HG03442 (cell line): ENCODE results near the gene ADAMTS3.
"Not testable (repeated sequence)": the region's sequence is repeated elsewhere in the genome, so short reads cannot be mapped to it uniquely, and the experiment has no call there.

Source experiments
- ATAC-seq: cut with Tn5 transposase; IDR thresholded peaks from one replicate; pipeline ENCODE4 v1.9.1; 2021; ENCODE audit warnings: mild to moderate bottlenecking, moderate library complexity; ENCODE audit not compliant: unreplicated experiment

The ADAMTS3 gene

DNA sequence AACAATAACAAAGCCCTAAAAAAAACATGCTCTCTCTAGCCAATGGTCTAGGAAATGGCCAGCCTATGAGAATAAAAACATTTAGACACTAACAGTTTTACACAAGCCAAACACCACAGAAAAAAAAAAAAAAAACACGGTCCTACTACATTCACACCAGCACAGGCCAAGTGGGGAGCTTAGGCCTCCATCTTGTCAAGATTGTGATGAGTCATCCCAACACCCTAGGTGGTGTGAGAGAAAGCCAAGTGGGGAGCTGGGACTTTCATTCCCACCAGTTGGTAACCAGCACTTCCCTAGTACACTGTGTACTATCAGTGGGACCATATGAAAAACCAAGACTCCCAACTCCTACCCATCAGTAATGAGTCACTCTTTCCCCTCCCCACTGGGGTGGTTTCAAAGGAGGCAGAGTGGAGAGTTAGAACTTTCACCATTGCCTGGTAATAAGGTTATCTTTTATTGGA lies 95.6 kb downstream of the ADAMTS3 start:
- ATAC-seq: no peak

DNA sequence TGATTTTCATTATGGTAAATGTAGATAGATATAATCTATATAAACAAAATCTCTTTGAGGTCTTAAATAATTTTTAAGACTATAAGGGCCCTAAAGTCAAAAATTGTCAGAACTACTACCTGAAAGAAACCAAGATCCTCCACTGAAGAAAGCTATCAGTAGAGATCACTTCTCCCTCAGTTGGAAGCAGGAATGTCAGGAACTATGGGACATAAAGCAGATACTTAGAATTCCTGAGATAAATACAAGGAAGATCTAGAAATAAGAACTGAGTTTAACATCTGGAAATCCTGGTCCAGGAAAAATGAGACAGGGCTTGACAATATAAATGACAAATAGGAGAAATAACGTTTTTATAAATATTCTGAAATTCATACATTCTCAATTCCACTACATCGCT lies 97.2 kb downstream of the ADAMTS3 start:
- ATAC-seq: no peak

DNA sequence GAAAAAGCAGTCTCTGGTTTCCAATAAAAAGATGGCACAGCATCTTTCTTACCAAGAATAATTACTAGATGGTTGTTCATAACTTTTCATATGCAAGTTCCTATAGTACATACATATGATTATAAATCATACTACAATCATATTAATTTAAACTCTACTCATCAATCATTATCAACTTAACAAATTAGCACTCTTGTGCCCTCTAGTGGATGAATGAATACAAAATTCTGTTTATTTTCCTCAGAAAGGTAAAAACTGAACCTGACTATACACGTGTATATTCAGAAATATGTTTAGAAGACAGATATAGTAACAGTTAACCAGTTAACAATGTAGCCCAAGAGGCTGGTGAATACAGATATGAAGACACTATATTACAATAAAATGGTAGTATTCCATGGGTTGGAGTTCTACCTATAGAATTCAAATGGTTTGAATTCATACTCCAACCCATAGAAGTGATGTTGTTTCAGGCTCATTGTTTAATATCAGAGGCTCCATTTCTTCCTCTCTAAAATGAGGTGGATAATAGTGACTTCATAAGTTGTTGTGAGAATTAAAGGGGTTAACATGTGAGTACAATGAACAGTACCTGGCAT lies 100.0 kb downstream of the ADAMTS3 start:
- no peak for ATAC-seq

DNA sequence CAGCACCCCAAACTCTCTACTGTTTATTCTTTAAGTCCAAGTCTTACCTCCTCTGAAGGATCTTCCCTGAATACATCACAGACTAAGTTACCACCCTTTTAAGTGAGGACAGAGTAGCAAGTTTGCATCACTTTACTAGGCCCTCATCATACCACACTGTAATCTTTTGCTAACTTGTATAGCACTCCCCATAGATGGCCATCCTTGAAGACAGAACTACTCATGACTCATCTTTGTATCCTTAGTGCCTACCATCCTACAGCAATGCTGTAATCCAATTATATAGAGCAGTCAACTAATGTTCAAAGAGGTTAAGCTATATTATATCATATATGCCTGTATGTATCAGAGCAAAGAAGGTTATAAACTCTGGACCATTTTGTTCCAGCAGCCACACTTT lies 101.4 kb downstream of the ADAMTS3 start:
- ATAC-seq: no peak

DNA sequence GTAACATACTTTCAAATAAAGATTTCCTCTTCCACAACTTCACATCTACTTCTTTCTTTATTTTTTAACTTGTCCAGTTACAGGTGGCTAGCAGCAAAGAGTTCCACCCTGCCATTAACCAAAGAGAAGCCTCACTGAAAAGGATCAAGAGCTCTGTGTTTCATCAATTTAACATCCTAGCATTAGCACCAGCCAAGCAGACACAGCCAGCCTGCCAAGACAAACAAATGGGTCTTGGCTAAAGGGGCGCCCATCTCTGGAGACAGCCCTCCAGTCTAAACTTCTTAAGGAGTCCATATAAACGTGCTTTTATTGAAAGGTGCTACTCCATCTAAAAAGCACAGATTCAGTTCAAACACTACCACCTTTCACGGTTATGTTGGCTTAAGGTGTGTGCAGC lies 105.3 kb downstream of the ADAMTS3 start:
- no peak for ATAC-seq

DNA sequence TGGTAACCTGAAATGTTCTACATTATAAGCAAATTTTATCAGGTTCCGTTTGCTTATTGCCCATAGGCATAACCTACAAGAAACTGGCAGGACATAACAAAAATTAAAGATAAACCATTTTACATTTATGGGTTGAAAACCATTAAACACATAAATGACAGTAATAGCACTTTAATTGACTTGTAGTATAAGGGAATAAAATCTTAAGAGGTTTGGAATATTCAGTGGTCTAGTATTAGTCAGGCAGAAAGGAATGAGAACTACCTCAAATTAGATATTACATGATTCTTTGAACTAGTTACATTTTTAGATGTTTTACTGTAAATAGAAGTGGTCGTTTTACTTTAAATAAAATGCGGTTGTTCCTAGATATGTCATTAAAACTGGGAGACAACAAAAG lies 111.9 kb downstream of the ADAMTS3 start:
- no peak for ATAC-seq

DNA sequence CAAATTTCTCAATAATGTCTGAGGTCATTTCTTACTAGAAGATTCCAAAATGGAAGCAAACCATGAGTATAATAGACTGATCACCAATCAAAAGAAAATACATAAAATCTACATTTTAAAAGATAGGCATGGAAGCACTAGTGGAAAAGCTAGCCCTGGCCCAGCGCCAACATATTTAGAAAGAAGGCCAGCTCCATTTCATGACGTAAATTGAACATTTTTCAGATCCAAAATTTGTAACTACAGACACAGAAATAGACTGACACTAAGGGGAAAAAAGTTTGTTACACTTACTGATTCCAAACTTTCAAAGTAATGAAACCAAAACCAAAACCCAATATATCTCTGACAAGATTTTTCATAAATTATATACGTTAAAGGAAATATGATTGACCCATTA lies 117.7 kb downstream of the ADAMTS3 start:
- no peak for ATAC-seq

DNA sequence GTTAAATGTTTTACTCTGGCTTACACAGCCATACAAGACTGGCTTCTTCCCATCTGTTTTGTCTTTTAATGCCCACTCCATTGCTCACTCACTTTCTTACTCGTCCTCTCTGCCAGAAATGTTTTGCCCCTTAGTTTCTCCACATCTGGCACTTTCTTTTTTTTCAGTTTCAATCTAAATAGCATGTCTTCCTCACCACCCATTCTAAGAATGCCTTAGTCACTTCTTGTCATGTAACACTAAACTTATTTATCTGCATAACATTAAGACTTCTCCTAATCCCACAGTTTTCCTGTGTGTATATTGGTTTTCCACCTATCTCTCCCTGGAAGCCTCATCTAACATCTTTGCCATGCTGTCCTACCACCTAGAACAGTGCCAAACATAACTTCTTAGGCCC lies 119.3 kb downstream of the ADAMTS3 start:
- ATAC-seq: no peak

DNA sequence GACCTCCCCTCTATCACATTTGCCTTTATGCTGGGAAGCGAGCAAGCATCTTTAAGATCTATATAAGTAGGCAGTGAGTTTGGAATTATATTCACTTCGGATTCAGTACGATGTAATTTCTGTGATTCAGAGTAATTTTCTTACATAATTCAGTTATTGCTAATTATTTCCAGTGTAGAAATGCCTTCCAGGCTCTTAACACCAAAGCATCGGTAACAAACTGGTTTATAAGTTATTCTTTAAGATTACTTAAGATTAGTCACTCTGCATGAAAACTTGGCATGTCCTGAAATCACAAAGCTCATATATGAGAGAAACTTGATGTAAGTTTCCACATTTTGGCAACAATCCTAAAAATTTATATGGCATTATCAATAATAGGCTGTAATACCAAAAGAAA lies 120.8 kb downstream of the ADAMTS3 start:
- ATAC-seq: no peak

DNA sequence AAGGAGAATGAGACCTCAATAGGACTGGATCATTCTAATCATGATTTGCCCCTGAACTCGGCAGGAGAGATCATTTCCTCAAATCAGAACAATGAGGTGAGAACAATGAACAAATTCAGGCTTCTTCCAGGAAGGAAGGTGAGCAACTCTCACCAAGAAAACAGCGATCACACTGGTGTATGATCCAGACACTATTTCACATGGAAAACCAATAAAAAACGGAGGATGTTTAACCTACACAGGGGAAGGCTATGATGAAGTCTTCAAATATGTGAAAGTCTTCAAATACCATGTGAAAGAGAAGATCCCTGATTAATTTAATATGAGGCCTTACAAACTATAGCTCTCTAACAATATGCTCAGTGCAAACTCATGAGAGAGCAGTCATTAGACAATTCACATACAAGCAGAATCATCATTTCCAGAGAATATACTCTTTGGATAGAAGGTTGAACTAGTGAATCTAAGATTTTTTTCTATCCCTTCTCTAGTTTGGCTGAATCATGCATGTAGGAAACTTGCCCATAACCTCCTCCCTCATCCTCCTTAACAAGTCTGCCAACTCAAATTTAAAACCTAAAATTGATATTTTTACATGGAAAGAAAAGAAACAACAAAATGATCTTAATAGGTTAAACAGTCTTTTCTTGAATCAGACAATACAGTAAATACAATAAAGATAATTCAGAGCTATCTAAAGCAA lies 122.5 kb downstream of the ADAMTS3 start:
- ATAC-seq: no peak

DNA sequence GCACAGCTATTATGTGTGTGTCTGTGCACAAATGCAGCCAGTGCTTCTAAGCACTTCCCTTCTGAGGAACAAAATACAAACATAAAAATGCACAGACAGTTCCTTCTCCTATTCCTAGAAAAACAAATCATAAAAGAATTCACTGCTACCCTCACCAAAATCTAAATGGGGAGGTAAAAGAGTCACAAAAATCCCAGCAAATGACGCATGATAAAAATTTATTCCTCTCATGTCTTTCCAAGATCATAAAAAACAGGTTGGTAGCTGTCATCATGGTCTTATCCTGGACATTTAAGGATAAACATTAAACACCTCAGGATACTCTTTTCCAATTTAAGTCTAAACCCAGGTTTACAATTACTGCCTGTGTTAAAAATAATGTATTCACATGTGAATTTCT lies 124.9 kb downstream of the ADAMTS3 start:
- no peak for ATAC-seq

DNA sequence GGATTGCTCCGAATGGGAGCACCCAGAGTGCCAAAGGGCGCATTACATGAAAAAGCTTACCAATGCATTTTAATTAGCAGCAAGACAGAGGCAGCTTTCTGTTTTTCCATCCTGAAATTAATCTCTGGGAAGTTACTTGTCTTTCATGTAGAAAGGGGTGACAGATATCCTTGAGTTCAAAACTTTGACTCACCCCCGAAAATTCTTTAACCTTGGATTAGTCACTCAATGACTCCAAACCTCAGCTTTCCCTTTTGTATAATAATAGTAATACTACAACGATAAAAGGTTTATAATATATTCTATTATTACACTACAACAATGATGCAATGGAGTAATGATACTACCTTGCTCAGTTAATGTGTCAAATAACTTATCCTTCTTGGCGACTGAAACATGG lies 126.3 kb downstream of the ADAMTS3 start:
- ATAC-seq: no peak

DNA sequence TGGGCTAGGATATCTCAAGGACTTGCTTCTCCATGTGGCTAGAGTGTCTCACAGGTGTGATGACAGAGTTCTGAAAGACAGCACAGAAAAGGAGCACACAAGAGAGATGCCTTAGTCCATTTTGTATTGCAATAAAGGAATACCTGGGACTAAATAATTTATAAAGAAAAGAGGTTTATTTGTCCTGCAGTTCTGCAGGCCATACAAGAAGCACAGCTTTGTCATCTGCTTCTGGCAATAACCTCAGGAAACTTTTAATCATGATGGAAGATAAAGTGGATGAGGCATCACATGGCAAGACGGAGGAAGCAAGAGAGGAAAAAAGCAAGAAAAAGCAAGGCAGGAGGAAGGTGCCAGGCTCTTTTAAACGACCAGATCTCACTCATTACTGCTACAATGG lies 126.9 kb downstream of the ADAMTS3 start:
- no peak for ATAC-seq

DNA sequence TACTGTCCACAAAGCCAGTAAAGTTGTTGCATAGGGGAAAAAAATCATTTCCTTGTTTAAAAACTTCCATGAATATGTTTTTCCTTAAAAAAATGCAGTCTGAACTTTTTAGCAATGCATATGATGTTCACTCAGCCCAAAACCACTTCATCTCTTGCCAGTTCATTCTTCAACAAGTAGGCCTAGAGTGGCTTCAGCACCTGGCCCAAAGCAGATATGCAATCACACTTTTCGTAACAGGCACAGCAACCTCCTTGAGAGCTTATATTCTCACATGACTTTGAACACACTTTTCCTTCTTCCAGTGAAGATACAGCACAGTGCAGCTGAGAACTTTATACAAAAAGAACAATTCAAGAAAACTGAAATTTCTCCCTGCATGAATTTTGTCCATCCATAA lies 128.6 kb downstream of the ADAMTS3 start:
- no peak for ATAC-seq

DNA sequence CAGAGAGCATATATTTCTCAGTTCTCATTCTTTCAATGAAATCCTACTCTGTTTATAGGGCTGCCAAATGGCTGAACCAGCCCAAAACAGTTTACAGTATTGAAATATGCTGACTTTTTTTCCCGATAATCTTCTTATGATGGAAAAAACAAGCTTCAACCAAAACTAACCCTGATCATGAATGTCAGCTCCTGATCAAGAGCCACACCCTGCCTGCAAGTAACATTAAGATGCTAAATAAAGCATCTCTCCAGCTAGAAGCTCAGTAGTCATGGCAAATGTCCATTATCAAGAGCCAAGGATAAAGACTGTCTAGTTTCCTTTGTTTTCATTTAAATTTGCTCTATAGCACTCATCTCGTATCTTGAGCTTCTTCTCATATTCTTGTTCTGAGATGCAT lies 136.0 kb downstream of the ADAMTS3 start:
- ATAC-seq: no peak

DNA sequence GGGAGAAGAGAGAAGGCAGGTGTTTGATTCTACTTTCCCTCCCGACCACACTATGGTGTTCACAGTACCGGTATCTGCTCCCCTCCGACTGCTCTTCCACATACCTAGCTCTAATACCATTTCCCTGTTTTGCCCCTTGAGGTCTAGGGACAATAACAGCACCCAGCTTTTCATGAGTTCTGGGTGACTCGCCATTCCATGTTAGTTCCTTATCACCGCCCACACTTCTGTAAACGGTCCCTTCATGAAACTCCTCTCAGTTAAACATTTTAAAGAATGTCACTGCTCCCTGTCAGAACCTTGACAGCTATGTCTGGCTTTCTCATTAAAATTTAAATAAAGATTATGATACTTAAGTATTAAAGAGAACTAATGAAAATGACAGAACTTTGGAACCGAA lies 136.7 kb downstream of the ADAMTS3 start:
- ATAC-seq: no peak

DNA sequence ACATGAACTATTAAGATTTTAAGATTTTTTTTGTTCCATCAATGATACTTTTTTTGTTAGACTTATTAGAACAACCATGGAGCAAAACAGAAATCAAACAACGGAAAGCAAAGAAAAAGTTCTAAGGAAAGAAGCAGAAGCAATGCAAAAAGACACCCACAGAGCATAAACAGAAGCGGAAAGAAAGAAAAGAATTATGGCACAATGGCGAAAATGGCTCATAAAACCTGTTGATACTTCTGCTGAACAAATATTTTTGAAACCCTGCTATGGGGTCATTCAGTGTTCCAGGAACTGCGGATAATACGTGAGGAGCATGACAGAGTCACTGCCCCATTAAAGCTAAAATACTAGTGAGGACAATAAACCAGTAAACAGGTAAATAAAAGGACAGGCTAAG lies 138.0 kb downstream of the ADAMTS3 start:
- no peak for ATAC-seq

DNA sequence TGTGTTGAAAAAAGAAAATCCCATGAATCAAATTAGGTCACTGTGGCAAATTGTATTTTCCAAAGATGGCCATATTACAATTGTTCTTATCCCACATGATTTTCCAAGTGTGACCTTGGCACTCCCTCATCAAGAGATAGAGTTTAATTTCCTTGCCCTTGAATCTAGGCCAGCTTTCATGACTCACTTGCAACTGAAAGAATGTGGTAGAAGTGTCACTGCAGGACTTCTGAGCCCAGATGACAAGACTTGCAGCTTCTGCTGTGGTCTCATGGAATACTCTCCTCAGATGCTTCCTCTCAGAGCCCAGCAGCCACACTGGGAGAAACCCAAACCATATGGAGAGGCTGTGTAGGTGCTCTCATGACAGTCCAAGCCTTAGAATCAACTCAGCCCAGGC lies 139.0 kb downstream of the ADAMTS3 start:
- no peak for ATAC-seq

DNA sequence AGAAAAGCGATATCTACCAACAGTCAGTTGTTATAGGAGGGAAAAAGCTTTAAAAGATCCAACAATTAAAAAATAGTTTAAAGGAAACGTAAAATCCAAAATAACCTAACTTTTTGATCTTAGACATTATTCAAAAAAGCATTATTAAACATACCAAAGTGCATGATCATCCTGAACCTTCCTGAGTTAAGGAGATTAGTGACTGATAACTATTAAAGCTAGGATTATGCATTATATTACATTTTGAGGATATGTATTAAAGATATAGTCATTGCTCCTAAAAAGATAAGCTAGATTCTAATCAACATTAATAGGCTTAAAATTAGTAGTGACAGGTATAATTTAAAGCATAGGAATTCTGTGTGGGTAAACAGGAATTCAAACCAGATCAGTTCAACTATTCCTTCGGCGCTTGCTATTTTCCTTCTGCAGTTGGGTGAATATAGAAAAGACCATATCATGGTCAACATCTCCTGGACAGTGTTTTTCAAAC lies 139.6 kb downstream of the ADAMTS3 start:
- ATAC-seq: no peak

DNA sequence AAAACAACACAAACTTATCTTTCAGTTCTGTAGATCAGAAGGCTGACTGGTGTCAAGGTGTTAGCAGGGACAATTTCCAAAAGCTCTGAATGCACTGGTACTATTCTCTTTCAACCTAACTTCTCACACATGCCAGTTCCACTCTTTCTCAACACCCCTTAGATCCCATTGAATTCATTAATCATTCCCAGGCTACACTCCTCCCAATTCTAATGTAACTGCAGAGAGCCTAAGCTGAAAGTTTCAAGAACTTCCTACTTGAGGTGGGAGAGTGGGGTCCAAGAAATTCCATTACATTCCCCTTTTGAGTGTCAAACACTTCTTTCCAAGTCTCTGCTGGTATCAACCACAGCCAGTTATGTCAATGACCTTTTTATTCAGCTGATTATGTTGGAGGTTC lies 142.0 kb downstream of the ADAMTS3 start:
- ATAC-seq: no peak

DNA sequence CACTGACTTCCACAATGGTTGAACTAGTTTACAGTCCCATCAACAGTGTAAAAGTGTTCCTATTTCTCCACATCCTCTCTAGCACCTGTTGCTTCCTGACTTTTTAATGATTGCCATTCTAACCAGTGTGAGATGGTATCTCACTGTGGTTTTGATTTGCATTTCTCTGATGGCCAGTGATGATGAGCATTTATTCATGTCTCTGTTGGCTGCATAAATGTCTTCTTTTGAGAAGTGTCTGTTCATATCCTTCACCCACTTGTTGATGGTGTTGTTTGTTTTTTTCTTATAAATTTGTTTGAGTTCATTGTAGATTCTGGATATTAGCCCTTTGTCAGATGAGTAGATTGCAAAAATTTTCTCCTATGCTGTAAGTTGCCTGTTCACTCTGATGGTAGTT lies 143.1 kb downstream of the ADAMTS3 start:
- ATAC-seq: not testable (repeated sequence)

DNA sequence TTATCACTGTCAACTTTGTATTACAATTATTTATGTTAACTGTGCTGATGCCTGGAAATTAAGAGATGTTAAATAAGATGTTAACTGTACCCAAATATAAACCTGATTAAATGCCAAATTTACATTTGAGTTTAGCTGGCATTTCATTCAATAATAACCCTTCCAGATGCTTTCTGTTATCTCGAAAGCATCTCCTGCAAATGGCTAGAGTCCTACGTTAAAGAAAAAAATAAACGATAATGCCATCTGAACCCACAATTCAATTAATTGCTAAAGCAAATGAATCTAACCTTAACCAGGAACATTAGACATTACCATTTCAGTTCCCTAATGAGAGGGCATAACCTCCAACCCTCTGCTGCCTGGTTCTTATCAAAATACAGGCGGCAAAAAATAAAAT lies 145.0 kb downstream of the ADAMTS3 start:
- ATAC-seq: no peak

DNA sequence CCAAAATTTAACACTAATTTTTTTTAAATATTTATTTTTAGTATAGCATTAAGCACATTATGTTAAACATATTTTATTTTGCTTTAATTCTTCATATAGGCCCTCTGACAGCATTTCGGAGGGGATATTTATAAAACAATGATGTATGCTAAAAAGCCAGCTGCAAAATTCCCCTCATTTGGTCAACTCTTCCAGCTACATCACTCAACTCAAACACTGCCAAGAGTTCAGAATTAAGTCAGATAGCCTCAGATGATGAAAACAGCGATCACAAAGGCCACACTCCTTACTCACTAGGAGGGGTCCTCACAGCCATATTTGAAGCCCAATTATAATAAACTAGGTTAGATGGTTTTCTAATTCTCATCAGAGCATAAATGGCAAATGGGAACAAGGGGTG lies 146.6 kb downstream of the ADAMTS3 start:
- no peak for ATAC-seq
